Measurements from ENCODE around the gene TMCC3.

TMCC3 gene

DNA sequence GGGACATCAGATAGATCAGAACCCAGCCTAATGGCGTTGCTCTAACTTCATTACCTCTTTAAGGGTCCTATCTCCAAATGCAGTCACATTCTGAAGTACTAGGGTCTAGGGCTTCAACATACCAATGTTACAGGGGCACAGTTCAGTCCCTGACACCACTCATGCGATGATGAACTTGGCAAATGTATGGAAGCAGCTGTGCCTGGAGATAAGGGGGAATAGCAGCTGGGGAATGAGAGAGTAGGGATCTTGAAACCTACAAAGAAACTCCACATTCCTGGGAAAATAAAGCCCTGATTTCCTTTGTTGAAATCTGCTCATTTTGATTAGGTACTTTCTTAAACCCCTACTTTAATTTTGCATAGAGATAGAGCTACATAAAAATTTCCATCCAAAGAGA lies 20.5 kb upstream of the TMCC3 start:
- DNase-seq = no peak

GRCh38 chr12:94670075-94670474 lies 19.7 kb upstream of the TMCC3 start:
- DNase-seq = no peak

- DNase-seq = no peak
Observed at GRCh38 chr12:94667031-94667540, 16.7 kb upstream of the TMCC3 start.

GRCh38 chr12:94666158-94666557 lies 15.8 kb upstream of the TMCC3 start:
- DNase-seq = no peak

GRCh38 chr12:94663702-94664101 lies 13.3 kb upstream of the TMCC3 start:
- DNase-seq = no peak

DNA sequence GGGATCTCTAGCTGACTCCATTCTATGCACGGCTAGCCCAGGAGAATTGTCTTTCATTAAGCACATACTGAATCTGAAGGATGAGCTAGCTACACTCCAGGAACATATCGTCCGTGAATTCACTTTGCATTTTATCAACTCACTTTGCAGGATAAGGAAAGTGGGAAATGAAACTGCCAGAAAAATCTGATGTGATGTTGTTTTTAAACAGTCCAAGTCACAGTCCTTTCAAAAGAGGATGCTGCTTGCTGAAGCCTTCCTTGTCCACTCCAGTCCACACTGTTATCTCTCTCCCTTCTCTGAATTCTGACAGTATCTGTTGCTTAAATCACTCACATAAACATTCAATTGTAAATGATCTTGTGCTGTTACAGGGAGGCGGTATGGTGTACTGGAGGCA lies 12.7 kb upstream of the TMCC3 start:
- DNase-seq = no peak

DNA sequence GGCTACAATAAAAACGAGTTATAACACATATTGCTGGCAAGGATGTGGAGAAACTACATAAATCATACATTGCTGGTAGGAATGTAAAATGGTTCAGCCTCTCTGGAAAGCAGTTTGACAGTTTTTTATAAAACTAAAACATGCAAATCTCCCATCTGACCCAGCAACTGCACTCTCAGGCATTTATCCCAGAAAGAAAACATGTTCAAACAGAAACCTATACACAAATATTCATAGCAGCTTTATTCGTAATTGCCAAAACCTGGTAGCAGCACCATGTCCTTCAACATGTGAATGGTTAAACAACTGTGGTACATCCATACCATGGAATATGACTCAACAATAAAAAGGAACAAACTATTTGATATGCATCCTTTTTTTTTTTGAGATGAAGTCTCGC lies 10.1 kb upstream of the TMCC3 start:
- DNase-seq = no peak

DNA sequence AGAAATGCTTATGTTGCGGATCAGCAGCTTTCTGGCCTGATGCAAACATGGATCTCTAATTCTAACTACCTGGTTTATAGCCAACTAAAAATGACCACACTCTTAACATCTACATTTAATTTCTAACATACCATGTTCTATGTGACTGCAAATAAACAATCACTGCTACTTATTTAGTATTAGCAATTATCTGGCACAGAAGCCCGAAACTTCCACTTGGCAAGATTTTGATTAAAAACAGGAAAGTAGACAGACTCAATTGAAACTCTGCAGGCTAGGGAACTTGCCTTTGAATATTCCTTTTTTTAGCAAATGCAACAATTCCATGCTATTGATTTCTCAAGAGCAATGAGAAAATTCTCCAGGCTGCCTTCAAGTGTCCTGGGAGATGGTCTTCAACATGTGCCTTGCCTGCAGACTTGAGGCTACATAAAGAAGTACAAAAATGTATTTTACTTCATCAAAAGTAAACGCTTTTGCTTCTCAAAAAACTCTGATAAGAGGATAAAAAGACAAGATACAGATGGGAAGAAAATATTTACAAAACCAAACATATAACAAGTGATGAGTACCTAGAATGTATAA lies 9.1 kb upstream of the TMCC3 start:
- no peak for DNase-seq

- DNase-seq = no peak
Observed at GRCh38 chr12:94658931-94659330, 8.6 kb upstream of the TMCC3 start.

GRCh38 chr12:94656556-94656955 lies 6.2 kb upstream of the TMCC3 start:
- no peak for DNase-seq

DNA sequence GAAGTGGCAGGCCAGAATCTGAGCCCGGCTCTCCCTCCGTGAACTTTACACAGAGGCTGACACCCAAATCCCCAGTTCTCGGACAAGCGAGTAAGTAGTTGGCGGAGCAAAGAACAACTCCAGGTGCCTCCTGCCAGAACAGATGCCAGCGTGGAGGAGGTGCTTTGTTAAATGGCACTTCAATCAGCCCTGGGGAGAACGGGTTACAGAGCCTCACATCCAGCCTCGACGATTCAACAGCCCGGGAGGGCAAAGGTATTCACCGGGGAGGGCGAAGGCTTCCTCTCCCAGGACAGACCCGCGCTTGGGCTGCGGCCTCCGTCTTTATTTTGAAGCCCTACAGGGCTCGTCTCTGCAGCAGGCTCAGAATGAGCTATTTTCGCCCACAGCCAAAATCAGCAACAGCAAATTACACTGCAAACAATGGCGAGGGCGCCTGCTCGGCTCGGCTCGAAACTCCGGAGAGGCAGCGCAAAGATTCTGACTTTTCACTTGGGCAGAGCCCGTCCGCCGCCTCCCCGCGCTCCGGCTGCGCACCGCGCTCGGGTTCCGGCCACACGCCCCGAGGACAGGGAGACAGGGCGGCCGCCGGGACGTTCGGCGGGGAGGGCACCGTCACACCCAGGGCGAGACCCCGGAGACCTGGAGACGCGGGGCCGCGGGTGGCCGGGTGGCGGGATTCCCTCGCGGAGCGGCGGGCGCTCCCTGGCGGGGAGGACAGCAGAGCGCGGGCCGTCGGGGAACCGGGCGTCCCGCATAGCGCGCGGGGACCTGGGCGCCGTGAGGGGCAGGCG lies 811 bp downstream of the TMCC3 start:
- DNase-seq = no peak

DNA sequence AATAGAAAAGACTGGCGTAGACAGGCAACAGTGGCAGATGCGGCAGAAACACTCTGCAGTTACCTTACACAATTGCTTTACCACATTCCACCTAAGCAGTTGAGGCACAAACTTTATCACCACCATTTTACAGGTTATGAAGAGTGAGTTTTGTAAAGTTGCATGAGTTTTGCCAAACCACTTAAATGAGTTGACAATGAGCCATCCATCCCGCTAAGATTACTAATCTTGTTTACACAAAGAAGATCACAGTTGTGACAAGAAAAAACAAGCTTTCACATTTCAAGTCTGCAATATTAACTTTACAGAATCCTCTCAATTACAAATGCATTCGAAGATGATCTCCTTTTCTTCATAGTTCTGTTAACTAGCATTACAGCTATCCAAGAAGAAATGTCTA lies 1.8 kb downstream of the TMCC3 start:
- no peak for DNase-seq

- DNase-seq = no peak
Observed at GRCh38 chr12:94644141-94644979, 6.0 kb downstream of the TMCC3 start.

DNA sequence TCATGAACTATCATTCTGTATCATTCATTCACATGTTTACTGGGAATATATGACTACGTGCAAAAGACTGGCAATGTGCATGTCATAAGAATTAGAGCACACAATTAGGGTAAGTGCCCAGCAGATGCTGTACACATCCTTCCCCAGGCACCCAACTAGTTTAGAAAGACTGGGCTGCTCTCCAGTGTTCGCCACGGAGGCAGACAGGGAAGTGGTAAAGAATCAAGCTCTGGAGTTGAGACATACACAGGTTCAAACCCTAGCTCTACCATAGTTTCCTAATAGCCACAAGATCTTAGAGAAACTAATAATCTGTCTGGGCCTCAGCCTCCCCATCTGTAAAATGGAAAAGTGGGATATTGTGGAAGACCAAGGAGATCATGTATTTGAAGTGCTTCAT lies 6.8 kb downstream of the TMCC3 start:
- DNase-seq = no peak

- no peak for DNase-seq
Observed at GRCh38 chr12:94641283-94641682, 9.1 kb downstream of the TMCC3 start.

DNA sequence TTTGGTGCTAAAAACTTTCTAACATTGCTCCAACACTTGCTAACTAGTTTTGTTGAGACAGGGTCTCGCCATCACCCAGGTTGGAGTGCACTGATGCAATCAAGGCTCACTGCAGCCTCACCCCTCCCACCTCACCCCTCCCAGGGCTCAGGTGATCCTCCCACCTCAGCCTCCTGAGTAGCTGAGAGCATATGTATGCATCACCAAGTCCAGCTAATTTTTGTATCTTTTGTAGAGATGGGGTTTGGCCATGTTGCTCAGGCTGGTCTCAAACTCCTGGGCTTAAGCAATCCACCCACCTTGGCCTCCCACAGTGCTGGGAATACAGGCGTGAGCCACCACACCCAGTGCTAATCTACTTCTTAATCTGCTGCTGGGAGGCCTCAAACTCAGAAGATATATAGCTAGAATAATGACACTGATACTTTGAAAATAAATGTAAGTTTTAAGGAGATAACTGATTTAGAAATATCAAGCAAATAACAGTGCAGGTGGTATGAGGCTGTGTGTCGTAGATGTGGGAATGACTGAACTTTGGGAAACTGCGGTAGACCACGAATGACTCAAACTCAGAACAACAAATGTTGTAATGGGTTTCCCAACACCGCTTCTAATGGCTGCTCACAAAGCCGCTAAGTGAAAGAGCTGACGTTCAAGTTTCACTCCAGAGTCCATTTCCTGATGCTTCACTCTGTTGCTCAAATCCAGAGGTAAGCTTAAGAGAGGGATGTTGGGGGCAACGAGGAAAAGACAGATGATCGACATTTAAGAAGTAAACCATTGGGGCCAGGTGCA lies 10.0 kb downstream of the TMCC3 start:
- DNase-seq = no peak

- DNase-seq = no peak
Observed at GRCh38 chr12:94638521-94638920, 11.8 kb downstream of the TMCC3 start.

DNA sequence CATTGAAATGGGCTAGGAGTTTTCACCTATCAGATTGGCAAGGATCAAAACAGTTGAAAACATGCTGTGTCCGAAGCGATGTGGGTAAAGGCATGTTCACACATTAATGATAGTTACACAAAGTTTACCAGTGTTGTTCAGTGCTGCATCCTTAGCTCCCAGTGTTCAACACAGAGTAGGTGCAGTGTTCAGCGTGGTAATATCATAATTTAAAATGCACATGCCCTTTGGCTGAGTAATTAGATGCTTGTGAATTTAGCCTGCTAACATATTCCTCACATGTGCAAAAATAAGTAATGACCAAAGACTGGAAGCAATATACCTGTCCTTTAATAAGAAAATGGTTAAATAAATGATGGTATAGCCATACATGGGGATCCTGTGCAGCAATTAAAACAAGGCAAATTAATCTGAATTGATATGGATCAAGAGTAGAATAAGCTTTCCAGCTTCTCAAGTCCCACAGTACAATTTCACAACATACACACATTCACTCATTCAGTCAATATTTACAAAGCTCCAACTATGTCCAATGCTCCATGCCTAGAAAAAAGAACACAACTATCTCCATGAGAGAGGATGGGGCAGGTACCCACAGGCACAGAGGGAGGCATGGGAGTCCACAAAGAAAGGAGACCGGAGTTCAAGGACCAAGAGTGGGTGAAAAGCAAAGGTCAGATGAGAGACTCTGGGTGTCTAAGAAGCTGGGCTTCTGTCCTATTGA lies 12.8 kb downstream of the TMCC3 start:
- no peak for DNase-seq

GRCh38 chr12:94636462-94637085 lies 13.8 kb downstream of the TMCC3 start:
- DNase-seq = no peak

GRCh38 chr12:94634717-94635116 lies 15.6 kb downstream of the TMCC3 start:
- no peak for DNase-seq

DNA sequence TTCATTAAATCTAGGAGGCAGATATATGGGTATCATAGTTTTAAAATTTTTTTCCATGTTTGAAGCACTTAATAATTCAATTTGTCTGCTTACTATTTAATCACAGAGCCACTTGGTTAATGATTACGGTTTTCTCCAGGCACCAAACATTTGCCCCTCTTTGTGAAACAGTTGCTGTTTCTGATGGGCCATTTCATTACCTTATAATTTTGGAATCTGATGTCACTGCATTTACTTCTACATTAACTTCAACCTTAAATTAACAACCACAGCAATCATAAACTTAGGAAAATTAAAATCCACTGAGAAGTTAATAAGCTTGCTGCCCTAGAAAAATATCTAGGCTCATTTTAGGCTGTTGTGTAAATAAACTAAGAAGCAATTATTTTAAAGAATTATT lies 17.0 kb downstream of the TMCC3 start:
- DNase-seq = no peak

DNA sequence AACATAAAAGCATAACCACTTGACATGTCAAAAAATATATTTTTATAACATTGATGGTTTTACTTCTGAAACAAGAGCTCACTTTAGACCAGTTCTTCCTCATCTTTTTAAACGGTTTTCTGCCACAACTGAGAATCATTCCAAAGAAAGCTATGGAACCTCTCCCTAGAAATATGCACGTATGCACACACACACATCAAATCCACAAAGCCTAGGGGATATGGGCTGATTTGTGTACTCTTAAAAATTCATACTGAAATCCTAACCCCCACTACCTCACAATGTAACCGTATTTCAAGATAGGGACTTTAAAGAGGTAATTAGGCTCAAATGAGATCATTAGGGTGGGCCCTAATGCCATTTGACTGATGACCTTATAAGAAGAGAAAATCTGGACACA lies 19.3 kb downstream of the TMCC3 start:
- DNase-seq = no peak
